Peyer's patch (tissue), 4 donors: ENCODE measurements around the gene AASDH. TPM values are rescaled to one million over a fixed set of nuclear protein-coding genes. Genes with fewer than 3 reads are reported as not detected.

ENCODE experiments used
- DNase-seq, 3 donors: peaks; one replicate each; pipeline ENCODE4 v3.0.0-alpha.2; 2017 to 2019
- H3K27ac ChIP-seq, 4 donors: fragments of 200-600 bp; sonication (generic); one replicate each; pipeline ENCODE4 v1.5.1; 2016 to 2019
- H3K27me3 ChIP-seq, 2 donors: fragments of 200-600 bp; sonication (generic); one replicate each; pipeline ENCODE4 v1.5.1; 2019
- H3K36me3 ChIP-seq, 3 donors: fragments of 200-600 bp; sonication (generic); one replicate each; pipeline ENCODE4 v1.5.1; 2016 to 2019
- H3K4me1 ChIP-seq, 4 donors: fragments of 200-600 bp; sonication (generic); one replicate each; pipeline ENCODE4 v1.5.1; 2016 to 2019
- H3K4me3 ChIP-seq, 4 donors: fragments of 200-600 bp; sonication (generic); 1 replicate in 3 of 4; 2 replicates in 1 of 4; pipeline ENCODE4 v1.5.1; 2016 to 2019; ENCODE audit warnings: mild to moderate bottlenecking in 1 of 4
- H3K9me3 ChIP-seq, 4 donors: fragments of 200-600 bp; sonication (generic); one replicate each; pipeline ENCODE4 v1.5.1; 2016 to 2019; ENCODE audit warnings: mild to moderate bottlenecking in 1 of 4
- CTCF ChIP-seq, 6 experiments: fragments of 450-650 bp in 4 of 6; fragments of 200-600 bp in 2 of 6; sonication (generic) in 1 of 6; IDR thresholded peaks; one replicate each; pipeline ENCODE4 v1.5.1; 2017 to 2019; ENCODE audit warnings: antibody characterized with exemption in 6 of 6, mild to moderate bottlenecking in 3 of 6, moderate library complexity in 1 of 6
- POLR2A ChIP-seq, 2 donors: fragments of 450-650 bp; IDR thresholded peaks; one replicate each; pipeline ENCODE4 v1.5.1; 2017; ENCODE audit warnings: antibody characterized with exemption in 2 of 2, mild to moderate bottlenecking in 2 of 2, moderate library complexity in 2 of 2
- total RNA-seq, 4 donors: library from RNA; depleted of rRNA; stranded (reverse); fragments of >200 nt; gene quantifications; one replicate each; pipeline ENCODE4 v1.1.0, GENCODE V29; 2016

Gene AASDH
- total RNA-seq, 4 donors from 2014 or later: 7.2 to 9.9 (median 9.6) TPM

GRCh38 chr4:56316011-56316650, 71.2 kb downstream of the AASDH start:
- no peak for TF ChIP-seq POLR2A (IDR thresholded peaks at IDR 0.05)
- no peak for TF ChIP-seq CTCF (IDR thresholded peaks at IDR 0.05)
- H3K36me3 ChIP-seq: peaks cover 0 to 74% (median 0%) of the 10 kb centered on the region in 3 donors
- no peak overlapping the region for H3K4me3 ChIP-seq
- DNase-seq: no peak
- H3K27me3 ChIP-seq: no peaks in the 10 kb centered on the region
- H3K4me1 ChIP-seq: no peaks in the 10 kb centered on the region
- H3K27ac ChIP-seq: no peak overlapping the region
- H3K9me3 ChIP-seq: no peaks in the 10 kb centered on the region

GRCh38 chr4:56315543-56315942, 71.7 kb downstream of the AASDH start:
- Histone ChIP-seq H3K27ac (no peak overlapping the region), H3K27me3 (no peaks in the 10 kb centered on the region), H3K36me3 (peaks cover 0 to 71% (median 0%) of the 10 kb centered on the region in 3 donors), H3K4me3 (no peak overlapping the region), H3K9me3 (no peaks in the 10 kb centered on the region), H3K4me1 (no peaks in the 10 kb centered on the region)
- DNase-seq: no peak
- TF ChIP-seq CTCF (IDR thresholded peaks at IDR 0.05) (no peak), POLR2A (IDR thresholded peaks at IDR 0.05) (no peak)

GRCh38 chr4:56315041-56315440, 72.2 kb downstream of the AASDH start:
- no peaks in the 10 kb centered on the region for H3K27me3 ChIP-seq
- H3K36me3 ChIP-seq: peaks cover 0 to 71% (median 0%) of the 10 kb centered on the region in 3 donors
- H3K4me3 ChIP-seq: no peak overlapping the region
- TF ChIP-seq POLR2A (IDR thresholded peaks at IDR 0.05): no peak
- no peak for TF ChIP-seq CTCF (IDR thresholded peaks at IDR 0.05)
- H3K9me3 ChIP-seq: no peaks in the 10 kb centered on the region
- DNase-seq: no peak
- no peak overlapping the region for H3K27ac ChIP-seq
- H3K4me1 ChIP-seq: no peaks in the 10 kb centered on the region

GRCh38 chr4:56314207-56314915, 72.9 kb downstream of the AASDH start:
- Histone ChIP-seq H3K36me3 (peaks cover 0 to 75% (median 0%) of the 10 kb centered on the region in 3 donors), H3K27me3 (no peaks in the 10 kb centered on the region), H3K9me3 (no peaks in the 10 kb centered on the region), H3K4me1 (no peaks in the 10 kb centered on the region), H3K4me3 (no peak overlapping the region), H3K27ac (no peak overlapping the region)
- no peak for TF ChIP-seq POLR2A (IDR thresholded peaks at IDR 0.05)
- no peak for TF ChIP-seq CTCF (IDR thresholded peaks at IDR 0.05)
- no peak for DNase-seq

GRCh38 chr4:56313132-56313531, 74.2 kb downstream of the AASDH start:
- no peak for DNase-seq
- no peaks in the 10 kb centered on the region for H3K4me1 ChIP-seq
- no peak for TF ChIP-seq CTCF (IDR thresholded peaks at IDR 0.05)
- no peak for TF ChIP-seq POLR2A (IDR thresholded peaks at IDR 0.05)
- H3K4me3 ChIP-seq: no peak overlapping the region
- H3K9me3 ChIP-seq: no peaks in the 10 kb centered on the region
- H3K27me3 ChIP-seq: no peaks in the 10 kb centered on the region
- peaks cover 0 to 76% (median 0%) of the 10 kb centered on the region in 3 donors for H3K36me3 ChIP-seq
- no peak overlapping the region for H3K27ac ChIP-seq
